Neural progenitor cell (in vitro differentiated cells): ENCODE results near the gene PCNX3.

Experiments used
- CTCF ChIP-seq: fragments of 200-600 bp; sonication (generic); IDR thresholded peaks from 2 replicates; pipeline ENCODE4 v1.5.1; 2017; ENCODE audit warnings: antibody characterized with exemption, mild to moderate bottlenecking
- EZH2 ChIP-seq: fragments of 200-600 bp; sonication (generic); IDR thresholded peaks from 2 replicates; pipeline ENCODE4 v1.6.1; 2017; ENCODE audit warnings: antibody characterized with exemption, mild to moderate bottlenecking, moderate library complexity

- TF ChIP-seq CTCF (no peak), EZH2 (no peak)
Measured at GRCh38 chr11:65611028-65611757, 4.4 kb upstream of the PCNX3 start.
